Adrenal gland (tissue), 12 donors: ENCODE data around the gene ERBB4. TPM values are rescaled to one million over a fixed set of nuclear protein-coding genes. Genes with fewer than 3 reads are reported as not detected.

Experiments
- DNase-seq, 7 donors: peaks; one replicate each; pipeline ENCODE4 v3.0.0-alpha.2; 2019 to 2020
- H3K27ac ChIP-seq, 5 donors: fragments of 200-600 bp; sonication (generic) in 4 of 5; 1 replicate in 3 of 5; 2 replicates in 2 of 5; pipeline versions ENCODE4 v1.5.1 to v1.8.0; 2016 to 2020; ENCODE audit warnings: mild to moderate bottlenecking in 1 of 5
- H3K27me3 ChIP-seq: fragments of 200-600 bp; 2 replicates; pipeline ENCODE4 v1.8.0; 2021
- H3K36me3 ChIP-seq, 2 donors: fragments of 200-600 bp; replicated peaks in 1 of 2; 1 replicate in 1 of 2; 2 replicates in 1 of 2; pipeline versions ENCODE4 v1.5.1 to v1.8.0; 2018 to 2022
- H3K4me1 ChIP-seq, 2 donors: fragments of 200-600 bp; replicated peaks in 1 of 2; 1 replicate in 1 of 2; 2 replicates in 1 of 2; pipeline versions ENCODE4 v1.5.1 to v1.8.0; 2018 to 2021
- H3K4me3 ChIP-seq, 4 donors: fragments of 200-600 bp; sonication (generic) in 3 of 4; one replicate each; pipeline ENCODE4 v1.5.1; 2016 to 2018
- H3K9me3 ChIP-seq, 3 donors: fragments of 200-600 bp; sonication (generic) in 1 of 3; replicated peaks in 1 of 3; 1 replicate in 2 of 3; 2 replicates in 1 of 3; pipeline versions ENCODE4 v1.5.1 to v1.8.0; 2016 to 2021
- CTCF ChIP-seq, 6 experiments: fragments of 450-650 bp in 4 of 6; fragments of 200-600 bp in 2 of 6; sonication (generic) in 1 of 6; IDR thresholded peaks; 1 replicate in 5 of 6; 2 replicates in 1 of 6; pipeline versions ENCODE4 v1.5.1 to v1.8.0; 2016 to 2021; ENCODE audit warnings: antibody characterized with exemption in 6 of 6, mild to moderate bottlenecking in 2 of 6, moderate library complexity in 1 of 6
- POLR2A ChIP-seq, 2 donors: fragments of 450-650 bp; IDR thresholded peaks; one replicate each; pipeline ENCODE4 v1.6.1; 2017; ENCODE audit warnings: antibody characterized with exemption in 2 of 2, mild to moderate bottlenecking in 2 of 2, moderate library complexity in 1 of 2
- WGBS, 4 donors: extraction: QIAGEN DNeasy Blood & Tissue Kit in 2 of 4; methylation state at CpG; one replicate each; pipeline versions ENCODE4 v1.1.5 to v1.1.7; 2013 to 2017; 5-methylcytosine and 5-hydroxymethylcytosine counted together
- intact Hi-C, 2 donors: fragments of 100-400 bp; cut with DNase I; formaldehyde crosslinking; loops; one replicate each; pipeline versions ENCODE4 v1.14.1 to v1.15.0; 2022 to 2023
- polyA plus RNA-seq, 3 donors: library from polyadenylated mRNA; stranded (reverse); fragments of 200-250 nt in 2 of 3; fragments of 350-450 nt in 1 of 3; fragmentation: Illumina TruSeq in 1 of 3; extraction: RNeasy Lipid Tissue Mini Kit (QIAGEN cat#74804) in 1 of 3; gene quantifications; one replicate each; pipeline ENCODE4 v1.2.3, GENCODE V29; 2013 to 2014
- total RNA-seq, 9 donors: library from RNA; depleted of rRNA in 4 of 9; stranded (reverse); fragments of >200 nt in 4 of 9; fragments of 120-200 nt in 1 of 9; fragmentation: NEBNext Ultra II Directional in 1 of 9; extraction: Animal tissue kit (Norgen Biotek cat#: 25700) in 1 of 9; gene quantifications; one replicate each; pipeline versions ENCODE4 v1.1.0 to v1.2.4, GENCODE V29; 2013 to 2023
- donor health status: healthy with polysubstance abuse.
- donor health status: Bipolar disorder and iron deficiency.
- donor health status: DM: yes; HTN: yes; CAD: no.
- donor health status: DM: no; HTN: no; CAD: no.
- donor health status: DM: no; HTN: no; CAD: no.
- donor health status: DM: yes; HTN: yes; CAD: no.

Gene ERBB4
- total and polyA plus RNA-seq, 12 donors: 0.06 to 2.9 (median 0.49) TPM

- Histone ChIP-seq H3K36me3 (no peaks in the 10 kb centered on the region), H3K4me1 (no peaks in the 10 kb centered on the region), H3K4me3 (no peak overlapping the region), H3K9me3 (no peaks in the 10 kb centered on the region), H3K27ac (no peak overlapping the region), H3K27me3 (no peaks in the 10 kb centered on the region)
- TF ChIP-seq CTCF (IDR thresholded peaks at IDR 0.05) (no peak), POLR2A (IDR thresholded peaks at IDR 0.05) (no peak)
- DNase-seq: no peak
- intact Hi-C loops: no loop called here
- WGBS, 4 donors: 69 to 85% (median 77%) methylated on average over 3 of the region's 3 CpGs
Observed at GRCh38 chr2:211516537-211516936, 1022.1 kb downstream of the ERBB4 start.

- Histone ChIP-seq H3K36me3 (no peaks in the 10 kb centered on the region), H3K9me3 (no peaks in the 10 kb centered on the region), H3K27ac (no peak overlapping the region), H3K4me1 (no peaks in the 10 kb centered on the region), H3K27me3 (no peaks in the 10 kb centered on the region), H3K4me3 (no peak overlapping the region)
- TF ChIP-seq CTCF (IDR thresholded peaks at IDR 0.05): no peak
- no peak for TF ChIP-seq POLR2A (IDR thresholded peaks at IDR 0.05)
- intact Hi-C loops: no loop called here
- no peak for DNase-seq
- 83 to 88% (median 84%) methylated on average over 3 of the region's 3 CpGs for WGBS, 4 donors
Observed at GRCh38 chr2:211514049-211514448, 1024.6 kb downstream of the ERBB4 start.

GRCh38 chr2:211513446-211513845, 1025.2 kb downstream of the ERBB4 start:
- H3K27ac ChIP-seq: no peak overlapping the region

GRCh38 chr2:211512806-211513205, 1025.8 kb downstream of the ERBB4 start:
- 71 to 73% (median 72%) methylated on average over 3 of the region's 3 CpGs for WGBS, 4 donors
- no peak for DNase-seq
- Histone ChIP-seq H3K27ac (no peak overlapping the region), H3K4me3 (no peak overlapping the region), H3K4me1 (no peaks in the 10 kb centered on the region), H3K27me3 (no peaks in the 10 kb centered on the region), H3K36me3 (no peaks in the 10 kb centered on the region), H3K9me3 (no peaks in the 10 kb centered on the region)
- TF ChIP-seq POLR2A (IDR thresholded peaks at IDR 0.05) (no peak), CTCF (IDR thresholded peaks at IDR 0.05) (no peak)
- intact Hi-C loops: no loop called here

More at GRCh38 chr2:211513446-211513845, 1025.2 kb downstream of the ERBB4 start:
- H3K36me3 ChIP-seq: no peaks in the 10 kb centered on the region
- 45 to 68% (median 58%) methylated on average over 3 of the region's 3 CpGs for WGBS, 4 donors
- H3K9me3 ChIP-seq: no peaks in the 10 kb centered on the region
- H3K4me3 ChIP-seq: no peak overlapping the region
- intact Hi-C loops: no loop called here
- no peaks in the 10 kb centered on the region for H3K4me1 ChIP-seq
- no peak for DNase-seq
- H3K27me3 ChIP-seq: no peaks in the 10 kb centered on the region
- TF ChIP-seq CTCF (IDR thresholded peaks at IDR 0.05) (no peak), POLR2A (IDR thresholded peaks at IDR 0.05) (no peak)
